ENCODE measurements around the gene SFRP2. TPM values are rescaled to one million over a fixed set of nuclear protein-coding genes. Genes with fewer than 3 reads are reported as not detected.

The SFRP2 gene
- polyA plus RNA-seq, 1 experiment, result not detected

GRCh38 chr4:153759407-153760316 is 29.2 kb downstream of the SFRP2 start, which contains the start of gene RNF175:
RNF175 (minus strand) TSS chr4:153760024; CDS start chr4:153759862, 162 bp downstream.
- Histone ChIP-seq H3K27ac (ENCODE audit: low read depth, low read length) (no peak within 1 kb of the TSS), H3K4me3 (ENCODE audit: low read depth, low read length) (peak within 1 kb of the TSS; percentile 31), H3K27me3 (ENCODE audit: control insufficient read depth, insufficient read depth, low read length) (peaks cover 25% of the 10 kb centered on the region), H3K9me3 (ENCODE audit: control insufficient read depth, insufficient read depth, low read length) (no peaks in the 10 kb centered on the region)
- CTCF ChIA-PET, result no interaction called here
- POLR2A ChIA-PET, result no interaction called here
- no peak for DNase-seq (ENCODE audit: low read depth, low spot score)
- no peak for TF ChIP-seq CTCF (IDR thresholded peaks at IDR 0.05; ENCODE audit: low read depth, low read length)

- POLR2A ChIA-PET, result no interaction called here
- no peaks in the 10 kb centered on the region for H3K9me3 ChIP-seq (ENCODE audit: control insufficient read depth, insufficient read depth, low read length)
- H3K4me3 ChIP-seq (ENCODE audit: low read depth, low read length), result no peak overlapping the region
- DNase-seq (ENCODE audit: low read depth, low spot score), result no peak
- H3K27me3 ChIP-seq (ENCODE audit: control insufficient read depth, insufficient read depth, low read length), result peaks cover 25% of the 10 kb centered on the region
- no peak for TF ChIP-seq CTCF (IDR thresholded peaks at IDR 0.05; ENCODE audit: low read depth, low read length)
- no peak overlapping the region for H3K27ac ChIP-seq (ENCODE audit: low read depth, low read length)
- CTCF ChIA-PET, result no interaction called here
Observed at GRCh38 chr4:153758688-153759406, 30.0 kb downstream of the SFRP2 start.

GRCh38 chr4:153758136-153758535 is 30.7 kb downstream of the SFRP2 start:
- no peaks in the 10 kb centered on the region for H3K9me3 ChIP-seq (ENCODE audit: control insufficient read depth, insufficient read depth, low read length)
- peaks cover 25% of the 10 kb centered on the region for H3K27me3 ChIP-seq (ENCODE audit: control insufficient read depth, insufficient read depth, low read length)
- no peak overlapping the region for H3K4me3 ChIP-seq (ENCODE audit: low read depth, low read length)
- POLR2A ChIA-PET, result no interaction called here
- no peak for DNase-seq (ENCODE audit: low read depth, low spot score)
- CTCF ChIA-PET, result no interaction called here
- no peak overlapping the region for H3K27ac ChIP-seq (ENCODE audit: low read depth, low read length)
- TF ChIP-seq CTCF (IDR thresholded peaks at IDR 0.05; ENCODE audit: low read depth, low read length), result no peak

GRCh38 chr4:153757407-153757806 is 31.5 kb downstream of the SFRP2 start:
- DNase-seq (ENCODE audit: low read depth, low spot score), result no peak
- CTCF ChIA-PET, result no interaction called here

More at GRCh38 chr4:153757407-153757806, 31.5 kb downstream of the SFRP2 start:
- H3K27me3 ChIP-seq (ENCODE audit: control insufficient read depth, insufficient read depth, low read length), result peaks cover 25% of the 10 kb centered on the region
- H3K9me3 ChIP-seq (ENCODE audit: control insufficient read depth, insufficient read depth, low read length), result no peaks in the 10 kb centered on the region
- no peak overlapping the region for H3K27ac ChIP-seq (ENCODE audit: low read depth, low read length)
- POLR2A ChIA-PET, result no interaction called here
- no peak overlapping the region for H3K4me3 ChIP-seq (ENCODE audit: low read depth, low read length)
- TF ChIP-seq CTCF (IDR thresholded peaks at IDR 0.05; ENCODE audit: low read depth, low read length), result no peak

Data from AG04450 (cell line).